Fibroblast of lung (primary cell): ENCODE data around the gene SYT9.

Experiments used
- EZH2 ChIP-seq: IDR thresholded peaks from 2 replicates; pipeline ENCODE4 v1.5.1; 2012; ENCODE audit warnings: low read length, control low read depth, mild to moderate bottlenecking; ENCODE audit errors: missing control alignments
- TF ChIP-seq, protein P1 (sequence below), 2 donors: IDR thresholded peaks in 1 of 2; conservative IDR thresholded peaks in 1 of 2; 1 replicate in 1 of 2; 2 replicates in 1 of 2; pipeline ENCODE4 v1.5.1; 2011 to 2012; ENCODE audit warnings: low read length in 2 of 2, control low read depth in 1 of 2, inconsistent platforms in 1 of 2, low read depth in 1 of 2, mild to moderate bottlenecking in 1 of 2

DNA sequence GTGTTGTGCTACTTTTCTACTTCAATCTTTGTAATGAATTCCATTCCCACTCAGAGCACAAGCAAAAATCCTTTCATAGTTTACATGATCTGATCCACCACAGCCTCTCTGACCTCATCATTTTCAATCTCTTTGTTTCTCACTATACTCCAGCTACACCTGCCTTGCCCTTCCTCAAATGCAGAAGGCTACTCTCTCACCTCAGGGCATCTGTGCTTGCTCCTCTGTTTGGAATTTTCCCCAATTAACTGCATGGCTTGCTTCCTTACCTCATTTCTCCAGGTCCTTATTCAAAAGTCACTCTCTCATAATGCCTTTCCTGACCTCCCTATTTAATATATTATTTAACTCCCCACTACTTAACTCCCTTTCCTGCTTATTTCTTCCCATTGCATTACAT, 133.0 kb downstream of the SYT9 start:
- TF ChIP-seq, protein P1, sequence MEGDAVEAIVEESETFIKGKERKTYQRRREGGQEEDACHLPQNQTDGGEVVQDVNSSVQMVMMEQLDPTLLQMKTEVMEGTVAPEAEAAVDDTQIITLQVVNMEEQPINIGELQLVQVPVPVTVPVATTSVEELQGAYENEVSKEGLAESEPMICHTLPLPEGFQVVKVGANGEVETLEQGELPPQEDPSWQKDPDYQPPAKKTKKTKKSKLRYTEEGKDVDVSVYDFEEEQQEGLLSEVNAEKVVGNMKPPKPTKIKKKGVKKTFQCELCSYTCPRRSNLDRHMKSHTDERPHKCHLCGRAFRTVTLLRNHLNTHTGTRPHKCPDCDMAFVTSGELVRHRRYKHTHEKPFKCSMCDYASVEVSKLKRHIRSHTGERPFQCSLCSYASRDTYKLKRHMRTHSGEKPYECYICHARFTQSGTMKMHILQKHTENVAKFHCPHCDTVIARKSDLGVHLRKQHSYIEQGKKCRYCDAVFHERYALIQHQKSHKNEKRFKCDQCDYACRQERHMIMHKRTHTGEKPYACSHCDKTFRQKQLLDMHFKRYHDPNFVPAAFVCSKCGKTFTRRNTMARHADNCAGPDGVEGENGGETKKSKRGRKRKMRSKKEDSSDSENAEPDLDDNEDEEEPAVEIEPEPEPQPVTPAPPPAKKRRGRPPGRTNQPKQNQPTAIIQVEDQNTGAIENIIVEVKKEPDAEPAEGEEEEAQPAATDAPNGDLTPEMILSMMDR (conservative IDR thresholded peaks at IDR 0.05 in 1 of 2, IDR thresholded peaks at IDR 0.05 in 1 of 2; ENCODE audit: low read depth in 1 of 2, low read length in 2 of 2): no peak
- no peak for TF ChIP-seq EZH2
